ENCODE data around the gene CTTNBP2NL. TPM values are rescaled to one million over a fixed set of nuclear protein-coding genes. Genes with fewer than 3 reads are reported as not detected.
A peak's percentile ranks its signal among the peaks of the same experiment; 100 is the strongest.
"Not testable (repeated sequence)": the region's sequence is repeated elsewhere in the genome, so short reads cannot be mapped to it uniquely, and the experiment has no call there.

The CTTNBP2NL gene
- polyA plus RNA-seq, 10 donors = 12.9 to 21.2 (median 17.0) TPM

- DNase-seq = no peak
These were observed 12.1 kb upstream of the CTTNBP2NL start for GRCh38 chr1:112383759-112384370.

GRCh38 chr1:112386024-112386723, 9.8 kb upstream of the CTTNBP2NL start:
- no peak for DNase-seq

GRCh38 chr1:112386731-112387346, 9.2 kb upstream of the CTTNBP2NL start:
- no peak for DNase-seq

GRCh38 chr1:112387807-112388206, 8.2 kb upstream of the CTTNBP2NL start:
- DNase-seq = no peak

- DNase-seq = no peak
These were observed 7.6 kb upstream of the CTTNBP2NL start for GRCh38 chr1:112388436-112388835.

GRCh38 chr1:112389689-112390088, 6.3 kb upstream of the CTTNBP2NL start:
- no peak for DNase-seq

GRCh38 chr1:112390335-112390734, 5.7 kb upstream of the CTTNBP2NL start:
- not testable (repeated sequence) for DNase-seq

GRCh38 chr1:112390775-112391602, 5.0 kb upstream of the CTTNBP2NL start:
- peak; percentile 94 to 95 (median 95) for DNase-seq

- DNase-seq = no peak
These were observed 4.4 kb upstream of the CTTNBP2NL start for GRCh38 chr1:112391603-112391940.

- DNase-seq = peak in 1 of 3 donors; percentile 39
These were observed 2.4 kb upstream of the CTTNBP2NL start for GRCh38 chr1:112393631-112393974.

GRCh38 chr1:112394743-112395062, 1.3 kb upstream of the CTTNBP2NL start:
- no peak for DNase-seq

GRCh38 chr1:112395256-112395820, 676 bp upstream of the CTTNBP2NL start:
- no peak for DNase-seq

GRCh38 chr1:112396653-112397471, 848 bp downstream of the CTTNBP2NL start:
- no peak for DNase-seq

GRCh38 chr1:112397841-112398240, 1.8 kb downstream of the CTTNBP2NL start:
- no peak for DNase-seq

GRCh38 chr1:112399456-112399855, 3.4 kb downstream of the CTTNBP2NL start:
- no peak for DNase-seq

- not testable (repeated sequence) for DNase-seq
These were observed 4.7 kb downstream of the CTTNBP2NL start for GRCh38 chr1:112400706-112401105.

- no peak for DNase-seq
These were observed 6.9 kb downstream of the CTTNBP2NL start for GRCh38 chr1:112402682-112403643.

GRCh38 chr1:112406771-112407170, 10.8 kb downstream of the CTTNBP2NL start:
- DNase-seq = no peak

- DNase-seq = no peak
These were observed 13.4 kb downstream of the CTTNBP2NL start for GRCh38 chr1:112409414-112409813.

GRCh38 chr1:112410673-112411072, 14.7 kb downstream of the CTTNBP2NL start:
- DNase-seq = no peak

All from muscle of back (tissue), 11 donors.